ENCODE data around the gene SMIM28. TPM values are rescaled to one million over a fixed set of nuclear protein-coding genes. Genes with fewer than 3 reads are reported as not detected.
"Not testable (repeated sequence)": the region's sequence is repeated elsewhere in the genome, so short reads cannot be mapped to it uniquely, and the experiment has no call there.

The SMIM28 gene
- total RNA-seq, result not detected
- long read RNA-seq, donor 1, result 0 reads
- long read RNA-seq, donor 2, result 0 reads

DNA sequence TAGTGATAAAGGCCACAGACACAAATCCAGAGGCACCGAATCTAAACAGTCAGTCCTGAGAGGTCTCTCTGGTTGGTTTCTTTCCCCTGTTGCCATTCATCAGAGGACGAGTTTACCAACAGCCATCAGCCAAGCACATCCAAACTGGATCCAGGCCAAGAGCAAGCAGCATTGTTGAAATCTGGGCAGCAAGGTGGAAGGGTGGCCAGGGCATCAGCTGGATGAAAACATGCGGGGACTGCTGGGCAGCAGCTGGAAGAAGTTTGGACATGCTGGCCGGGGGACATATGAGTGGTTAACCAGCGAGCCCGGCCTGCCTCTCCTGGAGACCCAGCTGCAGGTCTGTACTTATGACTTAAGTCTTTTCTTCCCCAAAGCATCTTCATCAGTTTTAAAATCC, at the start of gene SMIM28:
SMIM28 (plus strand) TSS at position 62 of the 400 bp plus-strand sequence; CDS start at position 230, 168 bp downstream.
- DNase-seq (ENCODE audit: low spot score), result no peak
- intact Hi-C loops (cut with DNase I), result no loop called here

GRCh38 chr6:138328210-138328609, 49.5 kb upstream of the SMIM28 start:
- DNase-seq (ENCODE audit: low spot score), result no peak
- intact Hi-C loops (cut with DNase I), result no loop called here

DNA sequence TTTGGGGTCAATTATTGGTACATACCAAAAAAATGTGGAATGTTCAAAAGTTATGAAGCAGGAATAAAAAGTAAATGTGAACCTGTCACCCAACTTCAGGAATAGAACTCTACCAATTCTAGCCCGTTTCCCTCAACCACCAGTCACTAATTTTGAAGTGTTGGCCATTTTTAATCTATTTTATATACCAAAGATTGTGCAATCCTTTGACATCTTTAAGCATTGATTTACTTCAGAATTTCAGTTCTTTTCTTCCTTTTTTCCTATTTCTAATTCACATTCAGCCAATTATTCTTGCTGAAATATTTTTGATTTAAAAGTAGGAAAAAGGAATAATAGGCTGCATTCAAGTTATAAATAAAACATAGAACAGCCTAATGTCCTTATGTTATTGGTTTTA, 46.9 kb upstream of the SMIM28 start:
- intact Hi-C loops (cut with DNase I), result no loop called here
- DNase-seq (ENCODE audit: low spot score), result no peak

DNA sequence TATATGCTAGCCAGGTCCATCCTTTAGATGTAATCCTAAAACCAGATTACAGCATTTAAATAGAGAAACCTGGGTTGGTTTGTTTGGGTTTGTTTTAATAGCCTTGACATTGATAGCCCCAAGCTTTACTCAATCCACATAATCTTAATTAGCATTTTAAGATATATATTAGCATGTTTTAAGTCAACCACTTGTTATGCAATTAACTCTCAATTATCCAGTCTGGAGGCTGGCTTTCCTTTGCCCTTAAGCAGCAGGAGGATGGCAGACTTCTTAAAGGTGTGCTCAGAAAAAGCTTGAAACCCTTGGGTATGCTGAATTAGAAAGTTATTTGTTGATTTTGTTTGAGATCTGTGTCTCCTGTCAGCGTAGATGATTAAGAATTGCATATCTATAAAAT, 46.3 kb upstream of the SMIM28 start:
- intact Hi-C loops (cut with DNase I), result no loop called here
- DNase-seq (ENCODE audit: low spot score), result no peak

DNA sequence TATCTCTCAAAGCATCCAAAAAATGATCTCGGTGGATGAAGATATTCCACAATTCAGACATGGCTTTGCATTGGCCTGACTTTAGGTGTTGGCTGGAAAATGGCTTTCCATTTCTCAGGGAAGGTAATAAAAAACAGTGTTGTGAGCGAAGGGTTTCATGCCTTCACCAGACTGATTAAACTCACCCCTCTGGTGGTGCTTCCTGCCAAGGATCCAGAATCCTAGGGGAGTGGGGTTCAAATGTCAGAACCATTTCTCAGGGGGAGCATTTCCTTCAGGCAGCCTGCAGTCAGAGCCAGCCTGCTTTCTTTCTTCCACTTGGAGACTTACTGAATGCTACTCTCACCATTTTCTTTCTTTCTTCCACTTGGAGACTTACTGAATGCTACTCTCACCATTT, 45.7 kb upstream of the SMIM28 start:
- no peak for DNase-seq (ENCODE audit: low spot score)
- intact Hi-C loops (cut with DNase I), result no loop called here

GRCh38 chr6:138334000-138334399, 43.7 kb upstream of the SMIM28 start:
- DNase-seq (ENCODE audit: low spot score), result no peak
- intact Hi-C loops (cut with DNase I), result no loop called here

- intact Hi-C loops (cut with DNase I), result no loop called here
- no peak for DNase-seq (ENCODE audit: low spot score)
These were observed 42.7 kb upstream of the SMIM28 start for GRCh38 chr6:138334963-138335362.

DNA sequence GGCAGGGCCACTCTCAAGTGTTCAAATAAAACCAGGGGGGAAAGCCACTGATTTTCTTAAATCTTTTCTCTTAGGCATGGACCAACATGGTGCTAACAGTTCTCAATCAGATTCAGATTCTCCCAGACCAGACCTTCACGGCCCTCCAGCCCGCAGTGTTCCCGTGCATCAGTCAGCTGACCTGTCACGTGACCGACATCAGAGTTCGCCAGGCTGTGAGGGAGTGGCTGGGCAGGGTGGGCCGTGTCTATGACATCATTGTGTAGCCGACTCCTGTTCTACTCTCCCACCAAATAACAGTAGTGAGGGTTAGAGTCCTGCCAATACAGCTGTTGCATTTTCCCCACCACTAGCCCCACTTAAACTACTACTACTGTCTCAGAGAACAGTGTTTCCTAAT, 41.5 kb upstream of the SMIM28 start:
- DNase-seq (ENCODE audit: low spot score), result no peak
- intact Hi-C loops (cut with DNase I), result no loop called here

DNA sequence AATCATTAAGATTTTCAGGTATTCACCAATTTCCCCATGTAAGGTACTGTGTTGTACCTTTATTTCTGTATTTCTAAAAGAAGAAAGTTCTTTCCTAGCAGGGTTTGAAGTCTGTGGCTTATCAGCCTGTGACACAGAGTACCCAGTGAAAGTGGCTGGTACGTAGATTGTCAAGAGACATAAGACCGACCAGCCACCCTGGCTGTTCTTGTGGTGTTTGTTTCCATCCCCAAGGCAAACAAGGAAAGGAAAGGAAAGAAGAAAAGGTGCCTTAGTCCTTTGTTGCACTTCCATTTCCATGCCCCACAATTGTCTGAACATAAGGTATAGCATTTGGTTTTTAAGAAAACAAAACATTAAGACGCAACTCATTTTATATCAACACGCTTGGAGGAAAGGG, 40.6 kb upstream of the SMIM28 start:
- intact Hi-C loops (cut with DNase I), result no loop called here
- DNase-seq (ENCODE audit: low spot score), result no peak

- intact Hi-C loops (cut with DNase I), result no loop called here
- no peak for DNase-seq (ENCODE audit: low spot score)
These were observed 38.7 kb upstream of the SMIM28 start for GRCh38 chr6:138339024-138339423.

GRCh38 chr6:138341176-138341575, 36.5 kb upstream of the SMIM28 start:
- intact Hi-C loops (cut with DNase I), result no loop called here
- no peak for DNase-seq (ENCODE audit: low spot score)

DNA sequence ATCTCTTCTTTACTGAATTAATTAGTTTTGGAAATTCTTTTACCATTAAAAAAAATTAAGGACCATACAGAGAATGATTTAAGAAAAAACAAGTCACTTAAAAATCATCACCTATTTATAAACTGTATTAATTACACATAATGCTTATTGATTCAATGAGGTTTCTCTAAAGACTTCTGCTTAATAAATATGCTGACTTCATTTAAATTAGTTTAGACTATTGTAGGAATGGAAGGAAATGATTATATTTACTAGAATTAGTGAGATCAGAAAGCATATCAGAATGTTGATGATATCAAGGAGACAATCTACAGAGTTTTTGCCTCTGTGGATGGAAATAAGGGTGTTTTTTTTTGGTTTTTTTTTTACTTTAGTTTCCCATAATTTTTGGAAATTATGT, 34.6 kb upstream of the SMIM28 start:
- intact Hi-C loops (cut with DNase I), result no loop called here
- DNase-seq (ENCODE audit: low spot score), result no peak

DNA sequence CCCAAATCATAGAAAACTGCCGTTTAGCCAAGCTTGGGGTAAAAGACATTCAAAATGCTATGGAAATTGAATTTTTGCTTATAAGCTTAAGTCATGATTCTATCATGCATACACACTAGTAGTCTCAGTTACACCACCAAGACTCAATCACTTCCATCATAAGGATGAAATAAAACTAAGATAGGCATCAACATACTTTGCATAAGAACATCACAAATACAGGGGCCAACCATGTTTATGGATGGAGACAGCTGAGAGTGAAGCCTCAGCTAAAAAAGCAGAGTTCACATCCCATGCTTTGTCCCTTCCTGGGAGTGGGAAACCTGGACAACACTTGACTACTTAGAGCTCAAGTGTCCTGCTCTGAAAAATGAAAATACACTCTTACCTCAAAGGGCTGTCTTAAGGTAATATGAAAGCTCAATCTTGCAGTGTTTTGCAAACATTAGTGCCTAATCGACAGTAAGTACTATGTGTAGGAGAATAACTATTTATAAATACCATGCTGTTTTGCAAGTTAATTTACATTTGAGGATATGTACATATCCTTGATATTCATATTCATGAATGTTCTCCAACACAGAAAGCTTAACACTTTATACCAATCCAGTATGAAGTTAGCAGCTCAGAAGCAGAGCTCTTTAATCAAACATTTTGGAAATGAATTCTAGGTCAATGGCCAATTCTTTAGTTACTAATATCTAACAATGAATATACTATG, 32.0 kb upstream of the SMIM28 start:
- no peak for DNase-seq (ENCODE audit: low spot score)
- intact Hi-C loops (cut with DNase I), result no loop called here

DNA sequence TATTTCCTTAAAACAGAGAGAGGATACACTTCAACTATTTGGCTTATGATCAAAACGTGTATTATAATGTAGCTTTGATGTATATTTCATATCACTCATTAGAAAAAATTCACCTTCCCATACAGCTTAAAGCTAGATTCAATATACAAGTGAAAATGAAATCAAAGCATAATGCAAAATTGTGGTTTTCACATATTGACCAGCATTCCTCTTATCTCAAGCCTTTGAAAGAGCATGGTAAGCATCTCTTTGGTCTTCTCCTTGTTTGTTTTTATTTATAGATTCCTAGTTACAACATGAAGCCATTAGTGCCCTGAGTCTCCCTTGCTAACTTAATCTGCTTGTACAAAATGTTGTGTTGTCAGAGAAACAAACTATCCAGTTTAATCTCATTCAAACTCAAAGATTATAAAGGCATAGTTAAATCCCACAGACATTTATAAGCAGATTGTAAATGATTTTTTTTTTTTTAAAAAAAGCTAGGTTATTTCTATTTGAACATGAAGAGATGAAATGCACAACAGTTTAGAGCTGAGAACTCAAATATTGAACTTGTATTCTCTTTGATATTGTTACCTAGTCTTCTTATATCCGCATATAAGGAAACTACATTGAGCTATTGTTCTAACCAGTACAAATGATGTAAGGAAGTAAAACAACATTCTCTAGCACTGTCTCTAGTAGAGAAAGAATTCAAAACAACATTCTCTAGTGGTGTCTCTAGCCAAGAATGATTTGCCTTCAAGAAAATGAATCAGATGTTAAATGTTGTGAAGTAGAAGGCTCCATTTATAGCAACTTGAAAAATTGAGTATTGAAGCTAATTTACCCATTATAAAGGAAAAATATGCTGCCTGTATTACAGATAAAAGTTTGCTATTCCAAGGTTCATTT, 31.2 kb upstream of the SMIM28 start:
- no peak for DNase-seq (ENCODE audit: low spot score)
- intact Hi-C loops (cut with DNase I), result no loop called here

DNA sequence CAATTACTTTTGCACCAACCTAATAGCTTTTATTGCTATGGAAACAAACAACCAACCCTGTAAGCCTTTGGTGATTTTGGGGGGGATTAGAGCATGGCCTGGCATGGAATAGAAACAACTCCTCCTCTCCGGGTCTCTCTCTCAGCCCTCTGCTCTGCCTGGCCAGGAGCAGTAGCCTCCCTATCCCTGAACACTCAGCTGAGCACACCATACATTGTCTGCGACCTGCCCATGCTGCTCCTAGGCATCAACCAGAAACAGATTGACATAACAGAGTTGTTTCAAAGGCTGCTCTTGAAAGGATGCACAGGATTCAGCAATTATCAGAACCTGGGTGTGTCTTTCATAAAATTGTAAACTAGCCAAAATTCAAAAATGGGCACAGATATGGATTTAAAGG, 29.8 kb upstream of the SMIM28 start:
- intact Hi-C loops (cut with DNase I), result no loop called here
- DNase-seq (ENCODE audit: low spot score), result no peak

- DNase-seq (ENCODE audit: low spot score), result no peak
- intact Hi-C loops (cut with DNase I), result no loop called here
These were observed 27.8 kb upstream of the SMIM28 start for GRCh38 chr6:138349891-138350290.

DNA sequence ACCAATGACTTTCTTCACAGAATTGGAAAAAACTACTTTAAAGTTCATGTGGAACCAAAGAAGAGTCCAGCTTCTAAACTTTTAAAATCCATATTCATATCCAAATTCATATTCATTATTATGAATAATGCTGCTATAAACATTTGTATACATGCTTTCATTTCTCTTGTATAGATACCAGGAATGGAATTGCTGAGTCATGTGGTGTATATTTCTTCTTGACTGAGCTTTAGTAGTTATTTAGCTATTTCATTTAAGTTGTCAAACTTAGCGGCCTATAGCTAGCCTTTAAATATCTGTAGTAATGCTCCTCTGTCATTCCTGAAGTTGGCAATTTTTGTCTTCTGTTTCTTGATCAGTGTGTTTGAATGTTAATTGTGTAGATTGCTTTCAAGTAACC, 19.8 kb upstream of the SMIM28 start:
- intact Hi-C loops (cut with DNase I), result no loop called here
- no peak for DNase-seq (ENCODE audit: low spot score)

DNA sequence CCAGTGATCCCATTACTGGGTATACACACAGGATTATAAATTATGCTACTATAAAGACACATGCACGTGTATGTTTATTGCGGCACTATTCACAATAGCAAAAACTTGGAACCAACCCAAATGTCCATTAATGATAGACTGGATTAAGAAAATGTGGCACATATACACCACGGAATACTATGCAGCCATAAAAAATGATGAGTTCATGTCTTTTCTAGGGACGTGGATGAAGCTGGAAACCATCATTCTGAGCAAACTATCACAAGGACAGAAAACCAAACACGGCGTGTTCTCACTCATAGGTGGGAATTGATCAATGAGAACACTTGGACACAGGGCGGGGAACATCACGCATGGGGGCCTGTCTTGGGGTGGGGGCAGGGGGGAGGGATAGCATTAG, 9.0 kb upstream of the SMIM28 start:
- intact Hi-C loops (cut with DNase I); DNase-seq (ENCODE audit: low spot score): not testable (repeated sequence)

DNA sequence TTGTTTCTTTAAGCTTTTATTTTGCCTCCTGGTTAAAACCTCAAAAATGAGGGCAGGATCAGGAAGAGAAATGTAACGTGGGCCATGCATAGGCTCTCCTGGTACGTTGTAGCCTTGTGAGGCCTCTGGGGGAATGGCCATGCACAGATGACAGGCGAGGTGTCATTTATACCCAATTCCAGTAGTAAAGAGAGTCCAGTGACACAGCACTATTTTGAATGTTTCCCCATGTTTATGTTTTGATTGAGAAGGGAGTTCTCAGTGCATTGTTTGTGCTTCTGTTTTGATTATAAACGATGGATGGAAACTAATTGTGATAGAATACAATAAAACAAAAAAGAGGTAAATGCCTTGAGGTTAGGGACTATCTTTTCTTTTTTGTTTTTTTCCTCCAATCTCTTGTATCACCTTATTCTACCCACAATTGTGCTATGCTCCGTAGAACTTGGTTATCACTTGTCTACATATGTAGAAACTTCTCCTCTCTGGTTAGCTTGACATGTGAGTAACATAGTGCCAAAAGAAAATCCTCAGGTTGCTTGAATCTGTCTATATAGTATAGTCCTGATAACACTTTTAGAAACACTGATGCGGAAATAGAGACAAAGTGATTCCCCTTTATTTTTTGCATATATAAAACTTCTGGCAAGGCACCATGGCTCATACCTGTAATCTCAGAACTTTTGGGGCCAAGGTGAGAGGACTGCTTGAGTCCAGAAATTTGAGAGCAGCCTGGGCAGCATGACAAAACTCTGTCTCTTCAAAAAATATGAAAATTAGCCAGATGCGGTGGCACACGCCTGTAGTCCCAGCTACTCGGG, 6.9 kb upstream of the SMIM28 start:
- intact Hi-C loops (cut with DNase I), result no loop called here

GRCh38 chr6:138371452-138371711, 6.3 kb upstream of the SMIM28 start:
- intact Hi-C loops (cut with DNase I), result no loop called here

More for the DNA sequence above, 6.9 kb upstream of the SMIM28 start:
- no peak for DNase-seq (ENCODE audit: low spot score)

More at GRCh38 chr6:138371452-138371711, 6.3 kb upstream of the SMIM28 start:
- DNase-seq (ENCODE audit: low spot score), result no peak

All from posterior vena cava (tissue), 2 donors.